DND-41 (cell line): ENCODE measurements around the gene SLC6A11.

Experiments
- ATAC-seq: fragments of 200-7000 bp; cut with Tn5 transposase; 3 replicates; pipeline ENCODE4 v1.9.1; 2021; ENCODE audit warnings: low read depth; ENCODE audit not compliant: insufficient read depth
- DNase-seq: peaks from one replicate; pipeline ENCODE4 v3.0.0-alpha.2; 2020
- H2AFZ ChIP-seq: 2 replicates; pipeline ENCODE4 v1.6.0; 2012; ENCODE audit warnings: low read depth, low read length
- H3K27ac ChIP-seq: 2 replicates; pipeline ENCODE4 v1.5.1; 2012; ENCODE audit warnings: low read length, inconsistent platforms
- H3K27me3 ChIP-seq: fragments of 200-600 bp; sonication (generic); 2 replicates; pipeline ENCODE4 v1.6.0; 2012; ENCODE audit warnings: low read length, mild to moderate bottlenecking, inconsistent platforms; ENCODE audit not compliant: insufficient read depth, poor library complexity
- H3K36me3 ChIP-seq: 2 replicates; pipeline ENCODE4 v1.5.1; 2012; ENCODE audit warnings: low read length, inconsistent platforms; ENCODE audit not compliant: insufficient read depth
- H3K4me1 ChIP-seq: 2 replicates; pipeline ENCODE4 v1.5.1; 2012; ENCODE audit warnings: mild to moderate bottlenecking, low read length; ENCODE audit not compliant: insufficient read depth
- H3K4me2 ChIP-seq: 2 replicates; pipeline ENCODE4 v1.6.0; 2012; ENCODE audit warnings: mild to moderate bottlenecking, moderate library complexity, low read length, inconsistent platforms; ENCODE audit not compliant: insufficient read depth
- H3K4me3 ChIP-seq, 2 experiments: fragments of 200-600 bp in 1 of 2; shearing (Covaris generic) in 1 of 2; 2 replicates each; pipeline ENCODE4 v1.5.1; 2012 to 2016; ENCODE audit warnings: inconsistent platforms in 2 of 2, low read length in 2 of 2, mild to moderate bottlenecking in 2 of 2, low read depth in 1 of 2, moderate library complexity in 1 of 2
- H3K79me2 ChIP-seq: 2 replicates; pipeline ENCODE4 v1.6.0; 2012; ENCODE audit warnings: low read length, inconsistent platforms; ENCODE audit not compliant: insufficient read depth
- H3K9ac ChIP-seq: 2 replicates; pipeline ENCODE4 v1.6.0; 2012; ENCODE audit warnings: low read depth, mild to moderate bottlenecking, inconsistent platforms, low read length, moderate library complexity
- H3K9me3 ChIP-seq: 2 replicates; pipeline ENCODE4 v1.5.1; 2012; ENCODE audit warnings: low read length, moderate library complexity, mild to moderate bottlenecking, inconsistent platforms; ENCODE audit not compliant: insufficient read depth, severe bottlenecking
- H4K20me1 ChIP-seq: 2 replicates; pipeline ENCODE4 v1.6.0; 2012; ENCODE audit warnings: low read length; ENCODE audit not compliant: insufficient read depth
- CTCF ChIP-seq: IDR thresholded peaks from 2 replicates; pipeline ENCODE4 v1.5.1; 2012; ENCODE audit warnings: borderline replicate concordance, low read length, moderate library complexity, mild to moderate bottlenecking; ENCODE audit not compliant: poor library complexity, severe bottlenecking; ENCODE audit errors: extremely low read depth
- EZH2 ChIP-seq: IDR thresholded peaks from 3 replicates; pipeline ENCODE4 v1.6.1; 2012; ENCODE audit warnings: borderline replicate concordance, low read depth, mild to moderate bottlenecking, moderate library complexity, low read length, inconsistent platforms; ENCODE audit not compliant: severe bottlenecking

The SLC6A11 gene

GRCh38 chr3:10976770-10977169 is 160.7 kb downstream of the SLC6A11 start:
- no peak for TF ChIP-seq EZH2
- TF ChIP-seq CTCF: no peak
- no peaks in the 10 kb centered on the region for H3K4me1 ChIP-seq
- H3K27me3 ChIP-seq: no peaks in the 10 kb centered on the region
- no peak overlapping the region for H2AFZ ChIP-seq
- DNase-seq (no peak), ATAC-seq (no peak)
- H3K9ac ChIP-seq: no peak overlapping the region
- H3K4me3 ChIP-seq: no peak overlapping the region
- H3K79me2 ChIP-seq: no peaks in the 10 kb centered on the region
- no peak overlapping the region for H3K4me2 ChIP-seq
- no peaks in the 10 kb centered on the region for H3K36me3 ChIP-seq
- H4K20me1 ChIP-seq: peaks cover 5% of the 10 kb centered on the region; the same call in 1 of the 2 replicates
- no peaks in the 10 kb centered on the region for H3K9me3 ChIP-seq
- no peak overlapping the region for H3K27ac ChIP-seq

- no peak overlapping the region for H3K4me2 ChIP-seq
- H3K36me3 ChIP-seq: no peaks in the 10 kb centered on the region
- no peaks in the 10 kb centered on the region for H3K79me2 ChIP-seq
- TF ChIP-seq EZH2 (no peak), CTCF (no peak)
- DNase-seq: no peak
- no peaks in the 10 kb centered on the region for H3K27me3 ChIP-seq
- no peak overlapping the region for H3K9ac ChIP-seq
- no peak overlapping the region for H3K4me3 ChIP-seq
- no peaks in the 10 kb centered on the region for H3K4me1 ChIP-seq
- H2AFZ ChIP-seq: no peak overlapping the region
- H3K9me3 ChIP-seq: no peaks in the 10 kb centered on the region
- no peak overlapping the region for H3K27ac ChIP-seq
- no peaks in the 10 kb centered on the region for H4K20me1 ChIP-seq
- ATAC-seq: no peak
These were observed 162.0 kb downstream of the SLC6A11 start for GRCh38 chr3:10977892-10978510.

DNA sequence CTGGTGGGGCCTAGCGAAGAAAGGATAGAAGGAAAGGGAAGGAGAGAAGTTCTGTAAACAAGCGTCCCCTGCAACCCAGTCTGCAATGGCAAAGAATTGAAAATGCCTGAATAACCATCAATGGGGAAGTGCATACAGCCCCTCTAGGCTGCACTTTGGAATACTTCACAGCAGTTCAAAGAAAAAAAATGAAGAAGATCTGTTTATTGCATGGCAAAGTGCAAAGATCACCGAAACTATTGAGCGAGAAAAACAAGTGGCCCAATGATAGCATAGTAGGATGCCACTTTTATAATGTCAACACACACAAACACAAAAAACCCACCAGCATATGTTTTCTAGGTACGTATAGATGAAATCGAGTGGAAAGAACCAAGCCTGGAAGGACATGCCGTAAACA is 162.9 kb downstream of the SLC6A11 start:
- no peak overlapping the region for H3K9ac ChIP-seq
- no peak overlapping the region for H3K4me2 ChIP-seq
- ATAC-seq: no peak
- H3K27ac ChIP-seq: no peak overlapping the region
- TF ChIP-seq CTCF (no peak), EZH2 (no peak)
- no peaks in the 10 kb centered on the region for H3K79me2 ChIP-seq
- no peak overlapping the region for H3K4me3 ChIP-seq
- H3K4me1 ChIP-seq: no peaks in the 10 kb centered on the region
- no peak overlapping the region for H2AFZ ChIP-seq
- no peaks in the 10 kb centered on the region for H4K20me1 ChIP-seq
- no peaks in the 10 kb centered on the region for H3K36me3 ChIP-seq
- no peaks in the 10 kb centered on the region for H3K27me3 ChIP-seq
- DNase-seq: no peak
- H3K9me3 ChIP-seq: no peaks in the 10 kb centered on the region
